ENCODE data around the gene MLLT3. TPM values are rescaled to one million over a fixed set of nuclear protein-coding genes. Genes with fewer than 3 reads are reported as not detected.

MLLT3 gene
- total RNA-seq, 4 donors from 2014 or later = 9.4 to 38.2 (median 30.2) TPM

GRCh38 chr9:20402273-20402875 lies 219.9 kb downstream of the MLLT3 start:
- Histone ChIP-seq H3K36me3 (no peaks in the 10 kb centered on the region), H3K27me3 (no peaks in the 10 kb centered on the region), H3K9me3 (no peaks in the 10 kb centered on the region), H3K4me3 (no peak overlapping the region), H3K4me1 (peaks cover 0 to 26% (median 7%) of the 10 kb centered on the region in 4 donors), H3K27ac (no peak overlapping the region)
- in situ Hi-C loops (cut with MboI; ENCODE audit: low pct_ligation_motif_present in 1 of 4, low pct_unique_long_range_greater_than_20kb in 1 of 4, low sequenced_read_pairs in 3 of 4) = no loop called here
- intact Hi-C loops (cut with DNase I; ENCODE audit: low total_unique reads) = no loop called here
- 84 to 93% methylated on average over 4 of the region's 4 CpGs for WGBS, 2 donors (ENCODE audit: low coverage in 1 of 2)
- TF ChIP-seq CTCF (IDR thresholded peaks at IDR 0.05) (no peak), POLR2A (IDR thresholded peaks at IDR 0.05) (no peak), POLR2AphosphoS5 (IDR thresholded peaks at IDR 0.05) (no peak), EP300 (IDR thresholded peaks at IDR 0.05; ENCODE audit: low read depth) (no peak)
- DNase-seq = no peak

GRCh38 chr9:20398536-20399338 lies 223.6 kb downstream of the MLLT3 start:
- WGBS, 2 donors (ENCODE audit: low coverage in 1 of 2) = 70 to 71% methylated on average over 8 of the region's 8 CpGs

GRCh38 chr9:20397348-20397747 lies 225.0 kb downstream of the MLLT3 start:
- 84 to 95% methylated on average over 2 to 4 of the region's 4 CpGs for WGBS, 2 donors (ENCODE audit: low coverage in 1 of 2)
- no peak for DNase-seq
- H3K4me3 ChIP-seq = no peak overlapping the region
- in situ Hi-C loops (cut with MboI; ENCODE audit: low pct_ligation_motif_present in 1 of 4, low pct_unique_long_range_greater_than_20kb in 1 of 4, low sequenced_read_pairs in 3 of 4) = no loop called here
- no peaks in the 10 kb centered on the region for H3K36me3 ChIP-seq
- intact Hi-C loops (cut with DNase I; ENCODE audit: low total_unique reads) = no loop called here
- no peaks in the 10 kb centered on the region for H3K9me3 ChIP-seq
- no peak for TF ChIP-seq EP300 (IDR thresholded peaks at IDR 0.05; ENCODE audit: low read depth)
- no peak for TF ChIP-seq POLR2A (IDR thresholded peaks at IDR 0.05)
- TF ChIP-seq POLR2AphosphoS5 (IDR thresholded peaks at IDR 0.05) = no peak
- no peak for TF ChIP-seq CTCF (IDR thresholded peaks at IDR 0.05)
- no peak overlapping the region for H3K27ac ChIP-seq
- H3K4me1 ChIP-seq = peaks cover 0 to 18% (median 2%) of the 10 kb centered on the region in 4 donors
- H3K27me3 ChIP-seq = no peaks in the 10 kb centered on the region

More at GRCh38 chr9:20398536-20399338, 223.6 kb downstream of the MLLT3 start:
- no peak for DNase-seq
- Histone ChIP-seq H3K9me3 (no peaks in the 10 kb centered on the region), H3K36me3 (no peaks in the 10 kb centered on the region), H3K27me3 (no peaks in the 10 kb centered on the region), H3K4me3 (no peak overlapping the region), H3K27ac (no peak overlapping the region), H3K4me1 (peaks cover 0 to 18% (median 2%) of the 10 kb centered on the region in 4 donors)
- intact Hi-C loops (cut with DNase I; ENCODE audit: low total_unique reads) = no loop called here
- no peak for TF ChIP-seq CTCF (IDR thresholded peaks at IDR 0.05)
- TF ChIP-seq POLR2AphosphoS5 (IDR thresholded peaks at IDR 0.05) = no peak
- TF ChIP-seq EP300 (IDR thresholded peaks at IDR 0.05; ENCODE audit: low read depth) = no peak
- TF ChIP-seq POLR2A (IDR thresholded peaks at IDR 0.05) = no peak
- in situ Hi-C loops (cut with MboI; ENCODE audit: low pct_ligation_motif_present in 1 of 4, low pct_unique_long_range_greater_than_20kb in 1 of 4, low sequenced_read_pairs in 3 of 4) = no loop called here

GRCh38 chr9:20396509-20396908 lies 225.8 kb downstream of the MLLT3 start:
- H3K27me3 ChIP-seq = no peaks in the 10 kb centered on the region
- peaks cover 0 to 18% (median 2%) of the 10 kb centered on the region in 4 donors for H3K4me1 ChIP-seq
- no peaks in the 10 kb centered on the region for H3K9me3 ChIP-seq
- H3K36me3 ChIP-seq = no peaks in the 10 kb centered on the region
- no peak overlapping the region for H3K4me3 ChIP-seq
- 95 to 100% methylated on average over 2 of the region's 2 CpGs for WGBS, 2 donors (ENCODE audit: low coverage in 1 of 2)
- TF ChIP-seq CTCF (IDR thresholded peaks at IDR 0.05) = no peak
- no peak for DNase-seq
- in situ Hi-C loops (cut with MboI; ENCODE audit: low pct_ligation_motif_present in 1 of 4, low pct_unique_long_range_greater_than_20kb in 1 of 4, low sequenced_read_pairs in 3 of 4) (no loop called here), intact Hi-C loops (cut with DNase I; ENCODE audit: low total_unique reads) (no loop called here)
- H3K27ac ChIP-seq = no peak overlapping the region
